Measurements from ENCODE around the gene RERE.

DNA sequence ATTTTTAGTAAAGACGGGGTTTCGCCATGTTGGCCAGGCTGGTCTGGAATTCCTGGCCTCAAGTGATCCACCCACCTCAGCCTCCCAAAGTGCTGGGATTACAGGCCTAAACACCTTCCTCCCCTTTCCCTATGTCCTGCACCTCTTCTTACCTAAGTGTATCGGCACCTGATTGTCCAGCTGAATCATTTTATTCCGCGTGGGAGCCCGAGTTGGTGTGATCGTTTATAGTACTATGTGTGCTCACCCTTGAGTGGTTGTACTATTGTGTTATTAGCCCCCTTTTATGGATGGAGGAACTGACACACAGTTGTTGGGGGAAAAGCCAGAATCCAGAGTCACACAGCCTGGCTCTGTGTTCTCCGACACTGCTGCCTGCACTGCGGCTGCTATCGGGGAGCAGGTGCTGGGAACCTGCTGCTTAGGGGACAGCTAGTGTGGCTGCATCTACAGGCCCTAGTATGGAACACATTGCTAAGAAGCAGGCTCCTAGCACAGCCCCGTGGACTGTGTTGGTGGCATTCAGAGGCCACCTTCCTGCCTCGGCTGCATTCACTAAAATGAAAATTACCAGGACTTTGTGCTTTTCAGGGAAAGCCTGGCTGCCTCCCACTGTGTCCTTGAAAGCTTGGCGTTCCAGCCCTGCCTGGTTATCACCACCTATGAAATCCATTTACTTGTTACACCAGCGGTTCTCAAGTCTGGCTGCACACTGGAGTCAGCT, 39.4 kb upstream of the RERE start:
- TF ChIP-seq, protein P1, sequence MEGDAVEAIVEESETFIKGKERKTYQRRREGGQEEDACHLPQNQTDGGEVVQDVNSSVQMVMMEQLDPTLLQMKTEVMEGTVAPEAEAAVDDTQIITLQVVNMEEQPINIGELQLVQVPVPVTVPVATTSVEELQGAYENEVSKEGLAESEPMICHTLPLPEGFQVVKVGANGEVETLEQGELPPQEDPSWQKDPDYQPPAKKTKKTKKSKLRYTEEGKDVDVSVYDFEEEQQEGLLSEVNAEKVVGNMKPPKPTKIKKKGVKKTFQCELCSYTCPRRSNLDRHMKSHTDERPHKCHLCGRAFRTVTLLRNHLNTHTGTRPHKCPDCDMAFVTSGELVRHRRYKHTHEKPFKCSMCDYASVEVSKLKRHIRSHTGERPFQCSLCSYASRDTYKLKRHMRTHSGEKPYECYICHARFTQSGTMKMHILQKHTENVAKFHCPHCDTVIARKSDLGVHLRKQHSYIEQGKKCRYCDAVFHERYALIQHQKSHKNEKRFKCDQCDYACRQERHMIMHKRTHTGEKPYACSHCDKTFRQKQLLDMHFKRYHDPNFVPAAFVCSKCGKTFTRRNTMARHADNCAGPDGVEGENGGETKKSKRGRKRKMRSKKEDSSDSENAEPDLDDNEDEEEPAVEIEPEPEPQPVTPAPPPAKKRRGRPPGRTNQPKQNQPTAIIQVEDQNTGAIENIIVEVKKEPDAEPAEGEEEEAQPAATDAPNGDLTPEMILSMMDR (conservative IDR thresholded peaks at IDR 0.05; ENCODE audit: low read depth in 2 of 2), result no peak
- TF ChIP-seq REST (IDR thresholded peaks at IDR 0.05; ENCODE audit: unreplicated experiment) (no peak), EZH2 (IDR thresholded peaks at IDR 0.05; ENCODE audit: low read depth, unreplicated experiment) (no peak), POLR2AphosphoS5 (IDR thresholded peaks at IDR 0.05; ENCODE audit: low read depth) (no peak), EZH2phosphoT487 (IDR thresholded peaks at IDR 0.05; ENCODE audit: unreplicated experiment) (no peak), JUNB (IDR thresholded peaks at IDR 0.05; ENCODE audit: unreplicated experiment) (no peak), NANOG (IDR thresholded peaks at IDR 0.05; ENCODE audit: borderline replicate concordance) (no peak), CREB1 (CRISPR knock-in tag; IDR thresholded peaks at IDR 0.05; ENCODE audit: low read depth) (no peak), ZNF331 (CRISPR knock-in tag; IDR thresholded peaks at IDR 0.05; ENCODE audit: low read depth) (no peak)
- TF ChIP-seq, protein P2, sequence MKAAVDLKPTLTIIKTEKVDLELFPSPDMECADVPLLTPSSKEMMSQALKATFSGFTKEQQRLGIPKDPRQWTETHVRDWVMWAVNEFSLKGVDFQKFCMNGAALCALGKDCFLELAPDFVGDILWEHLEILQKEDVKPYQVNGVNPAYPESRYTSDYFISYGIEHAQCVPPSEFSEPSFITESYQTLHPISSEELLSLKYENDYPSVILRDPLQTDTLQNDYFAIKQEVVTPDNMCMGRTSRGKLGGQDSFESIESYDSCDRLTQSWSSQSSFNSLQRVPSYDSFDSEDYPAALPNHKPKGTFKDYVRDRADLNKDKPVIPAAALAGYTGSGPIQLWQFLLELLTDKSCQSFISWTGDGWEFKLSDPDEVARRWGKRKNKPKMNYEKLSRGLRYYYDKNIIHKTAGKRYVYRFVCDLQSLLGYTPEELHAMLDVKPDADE (IDR thresholded peaks at IDR 0.05), result no peak
